Loucy (cell line): ENCODE results near the gene CNTROB.

Source experiments
- H2AFZ ChIP-seq: fragments of 200-600 bp; sonication (generic); 2 replicates; pipeline ENCODE4 v1.6.0; 2016; ENCODE audit warnings: antibody characterized with exemption, mild to moderate bottlenecking, low read length, moderate library complexity
- H3F3A ChIP-seq: fragments of 200-600 bp; 2 replicates; pipeline ENCODE4 v1.6.0; 2016; ENCODE audit warnings: antibody characterized with exemption, low read depth, mild to moderate bottlenecking
- H3K27me3 ChIP-seq: fragments of 200-600 bp; sonication (generic); 2 replicates; pipeline ENCODE4 v1.6.1; 2014; ENCODE audit warnings: low read length, mild to moderate bottlenecking; ENCODE audit not compliant: insufficient read depth, poor library complexity, severe bottlenecking
- H3K36me3 ChIP-seq: fragments of 200-600 bp; sonication (generic); 2 replicates; pipeline ENCODE4 v1.6.1; 2016; ENCODE audit warnings: low read length; ENCODE audit not compliant: insufficient read depth
- H3K4me1 ChIP-seq: fragments of 200-600 bp; sonication (generic); 2 replicates; pipeline ENCODE4 v1.5.1; 2014; ENCODE audit warnings: low read length, mild to moderate bottlenecking; ENCODE audit not compliant: insufficient read depth, poor library complexity, severe bottlenecking
- H3K4me2 ChIP-seq: fragments of 200-600 bp; sonication (generic); 2 replicates; pipeline ENCODE4 v1.6.0; 2014; ENCODE audit warnings: antibody characterized with exemption, low read length, low read depth, mild to moderate bottlenecking; ENCODE audit not compliant: poor library complexity, severe bottlenecking
- H3K4me3 ChIP-seq: fragments of 200-600 bp; sonication (generic); 2 replicates; pipeline ENCODE4 v1.5.1; 2014; ENCODE audit warnings: low read length, mild to moderate bottlenecking, mixed read lengths; ENCODE audit not compliant: poor library complexity, severe bottlenecking
- H3K79me2 ChIP-seq: fragments of 200-600 bp; sonication (generic); 2 replicates; pipeline ENCODE4 v1.6.1; 2014; ENCODE audit warnings: low read length; ENCODE audit not compliant: insufficient read depth
- H3K9ac ChIP-seq: fragments of 200-600 bp; sonication (generic); 2 replicates; pipeline ENCODE4 v1.6.0; 2014; ENCODE audit warnings: mild to moderate bottlenecking, low read depth, low read length, moderate library complexity; ENCODE audit not compliant: poor library complexity, severe bottlenecking
- H3K9me2 ChIP-seq: fragments of 200-600 bp; sonication (generic); replicated peaks from 2 replicates; pipeline ENCODE4 v1.6.1; 2016; ENCODE audit warnings: low read depth, low read length, mixed read lengths
- H3K9me3 ChIP-seq: fragments of 200-600 bp; sonication (generic); 2 replicates; pipeline ENCODE4 v1.6.1; 2014; ENCODE audit warnings: mild to moderate bottlenecking, antibody characterized with exemption, low read length, low read depth; ENCODE audit not compliant: insufficient read depth
- H4K20me1 ChIP-seq: fragments of 200-600 bp; sonication (generic); 2 replicates; pipeline ENCODE4 v1.6.0; 2014; ENCODE audit warnings: antibody characterized with exemption, low read length, mild to moderate bottlenecking; ENCODE audit not compliant: insufficient read depth, poor library complexity, severe bottlenecking
- EZH2phosphoT487 ChIP-seq: fragments of 200-600 bp; IDR thresholded peaks from 2 replicates; pipeline ENCODE4 v1.6.1; 2018; ENCODE audit warnings: antibody characterized with exemption, mild to moderate bottlenecking, moderate library complexity, borderline replicate concordance
- TF ChIP-seq, protein P1 (sequence below): fragments of 200-600 bp; sonication (generic); conservative IDR thresholded peaks from 2 replicates; pipeline ENCODE4 v1.5.1; 2014; ENCODE audit warnings: mild to moderate bottlenecking, antibody characterized with exemption, low read length

Gene CNTROB

DNA sequence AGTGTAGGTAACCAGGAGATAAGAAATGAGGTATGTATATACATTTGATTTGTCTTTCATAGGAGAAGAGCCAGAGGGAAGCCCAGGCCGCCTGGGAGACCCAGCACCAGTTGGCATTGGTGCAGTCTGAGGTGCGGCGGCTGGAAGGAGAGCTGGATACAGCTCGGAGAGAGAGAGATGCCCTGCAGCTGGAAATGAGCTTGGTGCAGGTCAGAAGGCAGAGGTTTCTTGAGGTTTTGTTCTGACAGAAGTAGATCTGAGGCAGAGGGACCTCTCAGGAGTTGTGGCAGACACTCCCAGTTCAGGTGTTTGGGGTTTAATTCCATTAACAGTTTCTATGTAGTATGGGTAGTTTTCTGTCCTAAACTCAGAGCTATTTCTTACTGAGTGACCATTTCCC lies 8.0 kb downstream of the CNTROB start:
- H3K4me3 ChIP-seq, result no peak overlapping the region
- H3K4me2 ChIP-seq, result no peak overlapping the region
- TF ChIP-seq, protein P1, sequence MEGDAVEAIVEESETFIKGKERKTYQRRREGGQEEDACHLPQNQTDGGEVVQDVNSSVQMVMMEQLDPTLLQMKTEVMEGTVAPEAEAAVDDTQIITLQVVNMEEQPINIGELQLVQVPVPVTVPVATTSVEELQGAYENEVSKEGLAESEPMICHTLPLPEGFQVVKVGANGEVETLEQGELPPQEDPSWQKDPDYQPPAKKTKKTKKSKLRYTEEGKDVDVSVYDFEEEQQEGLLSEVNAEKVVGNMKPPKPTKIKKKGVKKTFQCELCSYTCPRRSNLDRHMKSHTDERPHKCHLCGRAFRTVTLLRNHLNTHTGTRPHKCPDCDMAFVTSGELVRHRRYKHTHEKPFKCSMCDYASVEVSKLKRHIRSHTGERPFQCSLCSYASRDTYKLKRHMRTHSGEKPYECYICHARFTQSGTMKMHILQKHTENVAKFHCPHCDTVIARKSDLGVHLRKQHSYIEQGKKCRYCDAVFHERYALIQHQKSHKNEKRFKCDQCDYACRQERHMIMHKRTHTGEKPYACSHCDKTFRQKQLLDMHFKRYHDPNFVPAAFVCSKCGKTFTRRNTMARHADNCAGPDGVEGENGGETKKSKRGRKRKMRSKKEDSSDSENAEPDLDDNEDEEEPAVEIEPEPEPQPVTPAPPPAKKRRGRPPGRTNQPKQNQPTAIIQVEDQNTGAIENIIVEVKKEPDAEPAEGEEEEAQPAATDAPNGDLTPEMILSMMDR, result no peak
- no peak for TF ChIP-seq EZH2phosphoT487
- H3K9me3 ChIP-seq, result no peaks in the 10 kb centered on the region
- no peak overlapping the region for H2AFZ ChIP-seq
- H3K36me3 ChIP-seq, result peaks cover 54% of the 10 kb centered on the region; the same call in 1 of the 2 replicates
- no peaks in the 10 kb centered on the region for H3K27me3 ChIP-seq
- peaks cover 13% of the 10 kb centered on the region for H3K4me1 ChIP-seq
- peaks cover 24% of the 10 kb centered on the region for H3K79me2 ChIP-seq
- no peaks in the 10 kb centered on the region for H3K9me2 ChIP-seq
- no peaks in the 10 kb centered on the region for H4K20me1 ChIP-seq
- H3K9ac ChIP-seq, result no peak overlapping the region
- H3F3A ChIP-seq, result no peaks in the 10 kb centered on the region

GRCh38 chr17:7940743-7941142 lies 8.7 kb downstream of the CNTROB start:
- no peak overlapping the region for H3K4me2 ChIP-seq
- H3K27me3 ChIP-seq, result no peaks in the 10 kb centered on the region
- H3K9me2 ChIP-seq, result no peaks in the 10 kb centered on the region
- no peak overlapping the region for H2AFZ ChIP-seq
- no peaks in the 10 kb centered on the region for H4K20me1 ChIP-seq
- H3K4me1 ChIP-seq, result peaks cover 9% of the 10 kb centered on the region
- H3K79me2 ChIP-seq, result peaks cover 18% of the 10 kb centered on the region
- H3K36me3 ChIP-seq, result peaks cover 60% of the 10 kb centered on the region; the same call in 1 of the 2 replicates
- TF ChIP-seq, protein P1, result no peak
- no peak for TF ChIP-seq EZH2phosphoT487
- no peaks in the 10 kb centered on the region for H3K9me3 ChIP-seq
- H3K9ac ChIP-seq, result no peak overlapping the region
- no peak overlapping the region for H3K4me3 ChIP-seq
- H3F3A ChIP-seq, result no peaks in the 10 kb centered on the region

DNA sequence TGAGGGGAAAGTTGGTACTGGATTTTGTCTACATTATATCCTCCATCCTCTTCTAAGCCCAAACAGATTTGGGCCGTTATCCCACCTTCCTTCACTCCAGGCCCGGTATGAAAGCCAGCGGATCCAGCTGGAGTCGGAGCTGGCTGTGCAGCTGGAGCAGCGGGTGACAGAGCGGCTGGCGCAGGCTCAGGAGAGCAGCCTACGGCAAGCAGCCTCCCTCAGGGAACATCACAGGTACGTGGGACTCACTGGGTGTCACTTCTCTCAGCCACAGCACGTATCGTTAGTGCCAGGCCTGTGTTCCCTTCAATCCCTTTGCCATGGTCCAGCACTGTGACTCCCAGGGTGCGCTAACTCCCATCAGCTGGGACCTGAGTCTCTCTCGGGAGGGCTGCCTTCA lies 11.3 kb downstream of the CNTROB start:
- Histone ChIP-seq H3K27me3 (no peaks in the 10 kb centered on the region), H3K9me2 (no peaks in the 10 kb centered on the region), H3K79me2 (peaks cover 3% of the 10 kb centered on the region; the same call in 1 of the 2 replicates), H3K36me3 (peaks cover 72% of the 10 kb centered on the region; the same call in 1 of the 2 replicates), H3K4me3 (no peak overlapping the region), H3K4me1 (peaks cover 3% of the 10 kb centered on the region), H3K4me2 (no peak overlapping the region), H3K9me3 (no peaks in the 10 kb centered on the region), H2AFZ (no peak overlapping the region), H3K9ac (no peak overlapping the region), H4K20me1 (no peaks in the 10 kb centered on the region), H3F3A (no peaks in the 10 kb centered on the region)
- TF ChIP-seq, protein P1, result no peak
- TF ChIP-seq EZH2phosphoT487, result no peak
